ENCODE results near the gene TRIM29.

Gene TRIM29

GRCh38 chr11:120091701-120092100 lies 46.2 kb downstream of the TRIM29 start:
- no peak for DNase-seq

- no peak for DNase-seq
Observed at GRCh38 chr11:120091121-120091520, 46.8 kb downstream of the TRIM29 start.

DNA sequence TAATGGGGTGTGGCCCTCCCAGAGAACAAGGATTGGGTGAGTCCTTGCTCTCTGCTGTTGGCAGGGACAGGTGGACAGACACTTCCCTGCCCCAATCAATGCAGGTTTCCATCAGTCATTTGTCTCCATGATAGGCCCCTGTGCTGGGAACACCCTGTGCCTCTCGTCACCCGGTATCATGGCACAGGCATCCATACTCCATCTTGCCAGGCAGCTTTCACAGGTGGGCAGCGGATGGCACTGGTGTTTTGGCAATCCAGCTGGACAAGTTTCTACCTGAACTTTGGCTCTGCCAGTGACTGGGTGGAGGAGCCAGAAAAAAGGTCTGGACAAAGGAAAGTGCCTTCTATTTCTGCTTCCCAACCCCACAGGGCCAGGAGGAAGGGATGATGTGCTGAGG lies 47.5 kb downstream of the TRIM29 start:
- no peak for DNase-seq

DNA sequence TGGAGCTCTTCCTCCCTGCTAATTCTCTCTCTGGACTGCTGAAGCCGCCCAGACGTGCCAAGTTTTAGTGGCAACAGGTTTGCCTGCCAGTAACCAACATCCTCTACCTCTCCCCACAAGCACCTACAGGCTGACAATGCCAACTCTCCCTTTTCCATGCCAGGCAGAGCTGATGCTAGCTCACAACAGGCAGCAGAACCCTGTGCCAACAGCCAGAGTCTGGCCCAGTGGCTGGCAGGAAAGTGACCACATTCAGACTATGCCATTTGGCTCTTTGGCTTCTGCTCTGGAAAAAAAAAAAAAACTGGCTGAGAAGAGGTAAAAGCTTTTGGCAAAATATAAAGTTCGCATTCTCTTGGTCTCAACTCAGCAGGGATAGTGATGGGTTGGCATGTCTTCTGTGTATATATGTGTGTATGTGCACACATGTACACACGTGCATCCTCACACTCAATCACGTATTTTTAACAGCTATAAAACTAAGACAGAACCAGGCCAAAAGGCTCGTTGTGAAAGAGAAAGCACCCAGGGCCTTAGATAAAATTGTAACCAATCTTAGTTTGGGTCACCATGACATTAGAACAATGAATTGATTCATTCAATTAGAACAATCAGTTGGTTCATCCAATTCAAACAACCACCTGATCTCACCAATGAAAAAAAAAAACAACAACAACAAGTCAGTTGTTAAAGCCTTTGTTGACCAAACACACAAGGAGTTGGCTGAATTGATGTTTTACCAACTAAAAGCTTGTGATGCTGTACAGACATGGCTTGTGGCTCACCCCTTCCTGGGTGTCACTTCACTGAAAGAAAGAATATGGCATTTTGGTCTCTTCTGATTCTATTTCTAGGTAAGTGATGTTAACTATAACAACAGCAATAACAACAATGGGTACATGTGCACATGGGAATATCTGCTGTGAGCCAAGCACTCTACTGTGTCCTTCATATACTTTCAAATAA lies 48.6 kb downstream of the TRIM29 start:
- no peak for DNase-seq

GRCh38 chr11:120088056-120088455 lies 49.9 kb downstream of the TRIM29 start:
- DNase-seq, result no peak

- no peak for DNase-seq
Observed at GRCh38 chr11:120086651-120087050, 51.3 kb downstream of the TRIM29 start.

- no peak for DNase-seq
Observed at GRCh38 chr11:120079750-120080610, 57.9 kb downstream of the TRIM29 start.

DNA sequence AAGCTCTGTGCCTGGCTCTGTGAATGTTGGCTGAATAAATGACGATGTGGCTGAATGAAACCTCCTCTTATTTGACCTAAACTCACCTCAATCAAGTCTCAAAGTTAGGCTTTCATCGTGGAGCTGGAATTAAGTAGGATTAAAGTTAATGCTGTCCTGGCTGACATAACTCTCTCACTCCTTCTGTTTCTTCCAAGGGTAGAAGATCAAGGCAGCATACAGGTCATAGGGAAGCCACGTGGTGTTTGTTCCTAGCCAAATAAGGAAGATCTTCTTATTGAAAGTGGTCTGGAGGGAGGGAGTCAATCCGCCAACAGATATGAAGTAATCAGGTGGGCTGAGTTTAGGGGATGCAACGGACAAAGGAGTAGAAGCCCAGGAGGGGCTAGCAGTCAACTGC lies 59.5 kb downstream of the TRIM29 start:
- DNase-seq, result no peak

- DNase-seq, result no peak
Observed at GRCh38 chr11:120074076-120074475, 63.8 kb downstream of the TRIM29 start.

DNA sequence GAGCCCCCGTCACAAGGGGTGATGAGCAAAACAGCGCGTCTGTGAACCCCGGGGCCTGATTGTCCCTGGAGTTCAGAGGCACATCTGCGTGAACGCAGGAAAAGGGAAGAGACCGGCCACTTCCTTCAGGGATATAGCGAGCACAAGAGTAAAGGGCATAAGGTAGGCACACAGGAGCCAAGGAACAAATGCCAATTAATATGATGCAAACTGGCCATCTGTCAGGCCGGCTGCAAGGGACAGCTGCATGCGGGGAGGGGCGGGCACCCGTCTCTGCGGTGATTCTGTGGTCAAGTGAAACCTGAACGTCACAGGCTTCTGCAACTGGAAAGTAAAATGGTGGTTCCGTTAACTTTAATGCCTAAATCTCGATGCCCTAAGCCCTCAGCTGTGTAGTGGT lies 64.7 kb downstream of the TRIM29 start:
- no peak for DNase-seq

DNA sequence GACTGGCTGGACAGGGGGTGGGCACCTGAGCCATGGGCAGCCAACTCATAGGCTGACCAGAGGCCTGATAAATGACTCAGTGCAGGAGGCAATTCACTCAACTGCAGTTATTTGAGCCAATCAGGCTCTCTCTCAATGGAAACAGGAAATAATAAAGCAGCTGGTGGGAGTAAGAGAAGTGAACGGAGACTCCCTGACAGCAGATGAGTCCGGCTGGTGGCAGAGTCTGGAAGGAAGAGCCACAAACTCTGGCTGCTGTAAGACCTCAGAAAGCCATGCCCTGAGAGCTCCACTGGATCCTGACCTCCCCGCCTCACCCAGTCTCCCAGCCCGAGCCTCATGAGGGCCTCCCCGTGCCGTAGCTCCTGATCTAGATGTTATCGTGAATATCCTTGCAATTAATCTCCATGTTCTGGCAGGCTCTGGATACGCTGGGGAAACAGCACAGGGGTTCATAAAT lies 69.8 kb downstream of the TRIM29 start:
- peak; percentile 71 for DNase-seq

- no peak for DNase-seq
Observed at GRCh38 chr11:120067438-120068113, 70.3 kb downstream of the TRIM29 start.

DNA sequence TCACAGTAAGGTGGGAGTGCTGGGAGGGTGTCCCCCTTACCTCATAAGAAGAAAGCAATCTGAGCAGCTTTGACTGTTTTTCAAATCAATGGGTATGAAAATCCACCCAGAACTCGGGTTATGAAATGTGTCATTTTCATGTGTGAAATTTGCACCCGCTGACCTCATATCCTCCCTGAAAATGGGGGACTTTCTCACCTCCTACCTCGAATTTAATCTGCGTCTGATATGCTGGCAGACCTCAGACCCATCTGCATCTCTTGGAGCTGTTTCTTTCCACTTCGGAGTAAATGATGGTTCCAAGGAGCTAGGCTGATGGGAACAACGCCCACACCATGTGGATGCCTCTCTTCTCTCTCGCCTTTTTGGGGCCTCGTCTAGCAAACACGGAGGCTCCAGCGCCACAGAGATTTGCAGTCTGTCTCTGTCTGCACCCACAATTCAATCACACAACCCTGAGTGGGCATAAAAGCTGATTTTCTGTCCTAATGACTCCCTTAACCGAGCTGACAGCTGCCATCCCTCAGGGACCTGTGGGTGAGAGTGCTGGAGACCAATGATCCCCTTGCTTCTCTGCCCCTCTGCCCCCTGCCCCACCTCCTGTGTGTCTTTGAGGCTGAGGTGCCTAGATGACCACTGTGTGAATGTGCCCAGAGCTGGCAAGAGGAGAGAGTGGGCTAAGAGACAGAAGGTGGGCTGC lies 71.0 kb downstream of the TRIM29 start:
- no peak for DNase-seq

GRCh38 chr11:120065876-120066275 lies 72.0 kb downstream of the TRIM29 start:
- no peak for DNase-seq

- no peak for DNase-seq
Observed at GRCh38 chr11:120065176-120065575, 72.7 kb downstream of the TRIM29 start.

DNA sequence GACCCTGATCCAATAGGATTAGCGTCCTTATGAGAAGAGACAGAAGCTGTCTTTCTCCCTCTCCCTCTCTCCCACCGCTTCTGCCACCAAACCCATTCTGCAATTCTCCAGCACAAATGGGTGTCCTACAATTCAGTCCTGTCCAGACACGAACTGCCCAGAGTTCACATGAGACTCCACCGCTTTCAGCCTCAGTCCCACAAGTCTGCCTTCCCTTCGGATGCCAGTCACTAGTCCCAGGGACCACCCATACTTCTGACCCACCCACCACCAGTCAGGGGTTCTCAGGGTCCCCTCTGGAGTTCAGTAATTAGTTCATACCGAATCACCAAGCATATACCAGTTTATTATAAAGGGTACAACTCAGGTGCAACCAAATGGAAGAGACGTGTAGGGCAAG lies 73.6 kb downstream of the TRIM29 start:
- DNase-seq, result no peak

- DNase-seq, result no peak
Observed at GRCh38 chr11:120063686-120064340, 74.1 kb downstream of the TRIM29 start.

DNA sequence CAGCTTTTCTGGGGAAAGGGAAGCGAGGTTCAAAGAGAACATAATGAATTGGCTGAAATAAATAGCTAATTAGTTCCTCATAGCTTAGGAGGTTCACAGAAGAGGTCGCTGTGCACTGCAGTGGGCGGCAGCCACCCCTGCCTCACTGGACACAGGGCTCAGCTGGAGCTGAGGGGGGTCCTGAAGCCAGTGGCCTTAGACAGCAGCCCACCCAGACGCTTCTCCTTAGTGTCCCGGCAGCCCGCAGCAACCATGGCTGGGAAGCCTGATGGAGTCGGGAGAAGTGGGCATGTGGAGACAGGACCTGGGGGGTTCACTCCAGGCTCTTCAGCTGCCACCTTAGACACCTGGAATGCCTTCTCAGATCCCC lies 75.4 kb downstream of the TRIM29 start:
- no peak for DNase-seq

DNA sequence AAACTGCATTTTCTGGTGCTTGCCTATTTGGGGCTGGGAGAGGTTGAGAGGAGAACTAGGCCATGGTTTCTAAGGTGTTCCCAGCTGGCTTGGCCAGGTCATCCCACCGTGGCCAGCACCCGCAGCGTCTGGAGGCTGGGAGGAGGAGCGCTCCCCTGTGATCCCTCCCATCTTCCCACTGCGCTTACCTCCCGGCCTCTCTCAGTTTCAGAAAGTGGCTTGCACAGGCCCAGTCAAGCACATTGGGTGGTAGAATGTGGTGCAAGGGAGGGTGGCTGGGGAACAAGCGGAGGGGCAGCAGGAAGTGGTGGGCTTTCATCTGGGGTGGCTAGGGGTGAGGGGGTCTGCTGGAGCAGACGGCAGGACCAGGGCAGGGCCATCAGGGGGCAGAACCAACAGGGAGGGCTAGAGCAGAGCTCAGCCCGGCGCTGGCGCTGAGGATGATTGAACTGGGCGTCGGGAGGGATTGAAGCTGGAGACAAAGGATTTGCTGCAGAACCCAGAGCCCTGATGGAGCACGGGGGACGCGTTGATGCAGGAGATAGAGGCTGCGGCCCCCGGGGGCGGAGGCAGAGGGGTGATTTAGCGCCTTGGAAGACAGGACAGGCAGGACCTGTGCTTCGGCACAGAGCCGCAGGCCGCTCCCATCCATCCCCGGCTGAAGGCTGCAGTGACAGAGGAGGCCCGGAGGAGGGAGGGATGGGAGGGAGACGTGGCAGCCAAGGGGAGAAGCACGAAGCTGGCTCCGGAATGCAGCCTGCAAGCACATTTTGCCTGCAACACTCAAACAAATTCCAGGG lies 76.0 kb downstream of the TRIM29 start:
- DNase-seq, result peak; percentile 43

Measured in fibroblast of skin of right biceps (primary cell).